ENCODE results near the gene C17orf100. TPM values are rescaled to one million over a fixed set of nuclear protein-coding genes. Genes with fewer than 3 reads are reported as not detected.

C17orf100 gene
- total and polyA plus RNA-seq, 2 of the 13 experiments (the other 11 are each of a cell fraction or from before 2014, with no cell fraction given): 3.6 to 8.7 TPM

GRCh38 chr17:6683081-6683684 is 31.6 kb downstream of the C17orf100 start (continued):
- TF ChIP-seq HDAC2 (CRISPR knock-in tag; IDR thresholded peaks at IDR 0.05) (peak; percentile 42; the same call in 1 of the 2 replicates), ZNF746 (CRISPR knock-in tag; IDR thresholded peaks at IDR 0.05) (no peak), SMAD3 (CRISPR knock-in tag; IDR thresholded peaks at IDR 0.05) (no peak), CENPT (CRISPR knock-in tag; IDR thresholded peaks at IDR 0.05; ENCODE audit: low read depth) (no peak), NFE2 (CRISPR knock-in tag; IDR thresholded peaks at IDR 0.05) (no peak), ATF7 (IDR thresholded peaks at IDR 0.05) (no peak), ATF7 (CRISPR knock-in tag; IDR thresholded peaks at IDR 0.05) (no peak), NONO (IDR thresholded peaks at IDR 0.05) (no peak), NONO (CRISPR knock-in tag; conservative IDR thresholded peaks at IDR 0.05) (no peak; the same call in 1 of the 2 replicates), NCOR1 (IDR thresholded peaks at IDR 0.05; ENCODE audit: borderline replicate concordance, low read length) (peak; percentile 48; the same call in 1 of the 2 replicates), ZNF883 (CRISPR knock-in tag; IDR thresholded peaks at IDR 0.05; ENCODE audit: not compliant biosample characterization) (no peak), NR2F2 (IDR thresholded peaks at IDR 0.05; ENCODE audit: borderline replicate concordance, low read depth) (peak; percentile 85), ETV5 (CRISPR knock-in tag; IDR thresholded peaks at IDR 0.05; ENCODE audit: borderline replicate concordance) (no peak), ZBTB7B (CRISPR knock-in tag; IDR thresholded peaks at IDR 0.05) (no peak), RFX5 (IDR thresholded peaks at IDR 0.05; ENCODE audit: low read depth, low read length) (no peak), KLF11 (CRISPR knock-in tag; IDR thresholded peaks at IDR 0.05) (no peak), ZFP36 (IDR thresholded peaks at IDR 0.05; ENCODE audit: borderline replicate concordance, low read depth, low read length, partially characterized antibody) (no peak), ARNT2 (CRISPR knock-in tag; IDR thresholded peaks at IDR 0.05; ENCODE audit: low read depth) (peak; percentile 55; the same call in 1 of the 2 replicates), ZNF749 (CRISPR knock-in tag; IDR thresholded peaks at IDR 0.05; ENCODE audit: borderline replicate concordance) (no peak), ZNF777 (CRISPR knock-in tag; IDR thresholded peaks at IDR 0.05) (no peak), GTF3A (CRISPR knock-in tag; conservative IDR thresholded peaks at IDR 0.05) (no peak), MTA3 (CRISPR knock-in tag; IDR thresholded peaks at IDR 0.05) (no peak), ZEB1 (IDR thresholded peaks at IDR 0.05; ENCODE audit: insufficient replicate concordance, low read depth) (no peak)
- TF ChIP-seq, protein P1, sequence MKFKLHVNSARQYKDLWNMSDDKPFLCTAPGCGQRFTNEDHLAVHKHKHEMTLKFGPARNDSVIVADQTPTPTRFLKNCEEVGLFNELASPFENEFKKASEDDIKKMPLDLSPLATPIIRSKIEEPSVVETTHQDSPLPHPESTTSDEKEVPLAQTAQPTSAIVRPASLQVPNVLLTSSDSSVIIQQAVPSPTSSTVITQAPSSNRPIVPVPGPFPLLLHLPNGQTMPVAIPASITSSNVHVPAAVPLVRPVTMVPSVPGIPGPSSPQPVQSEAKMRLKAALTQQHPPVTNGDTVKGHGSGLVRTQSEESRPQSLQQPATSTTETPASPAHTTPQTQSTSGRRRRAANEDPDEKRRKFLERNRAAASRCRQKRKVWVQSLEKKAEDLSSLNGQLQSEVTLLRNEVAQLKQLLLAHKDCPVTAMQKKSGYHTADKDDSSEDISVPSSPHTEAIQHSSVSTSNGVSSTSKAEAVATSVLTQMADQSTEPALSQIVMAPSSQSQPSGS (CRISPR knock-in tag; IDR thresholded peaks at IDR 0.05): peak; percentile 29; the same call in 1 of the 2 replicates
- TF ChIP-seq, protein P2, sequence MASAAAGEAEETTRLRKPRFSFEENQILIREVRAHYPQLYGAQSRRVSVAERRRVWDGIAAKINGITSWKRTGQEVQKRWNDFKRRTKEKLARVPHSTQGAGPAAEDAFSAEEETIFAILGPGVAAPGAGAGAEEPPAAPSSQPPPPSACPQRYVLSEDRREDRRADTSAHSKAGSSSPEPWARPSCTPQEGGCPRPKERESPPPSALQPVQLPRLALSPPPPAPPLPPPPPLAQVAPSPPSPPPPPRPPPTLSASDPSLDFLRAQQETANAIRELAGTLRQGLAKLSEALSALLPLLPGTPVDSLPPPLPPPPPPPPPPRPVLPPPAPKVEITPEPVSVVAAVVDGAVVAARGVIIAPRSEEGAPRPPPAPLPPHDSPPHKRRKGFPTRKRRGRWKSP (CRISPR knock-in tag; IDR thresholded peaks at IDR 0.05): no peak
- TF ChIP-seq, protein P3, sequence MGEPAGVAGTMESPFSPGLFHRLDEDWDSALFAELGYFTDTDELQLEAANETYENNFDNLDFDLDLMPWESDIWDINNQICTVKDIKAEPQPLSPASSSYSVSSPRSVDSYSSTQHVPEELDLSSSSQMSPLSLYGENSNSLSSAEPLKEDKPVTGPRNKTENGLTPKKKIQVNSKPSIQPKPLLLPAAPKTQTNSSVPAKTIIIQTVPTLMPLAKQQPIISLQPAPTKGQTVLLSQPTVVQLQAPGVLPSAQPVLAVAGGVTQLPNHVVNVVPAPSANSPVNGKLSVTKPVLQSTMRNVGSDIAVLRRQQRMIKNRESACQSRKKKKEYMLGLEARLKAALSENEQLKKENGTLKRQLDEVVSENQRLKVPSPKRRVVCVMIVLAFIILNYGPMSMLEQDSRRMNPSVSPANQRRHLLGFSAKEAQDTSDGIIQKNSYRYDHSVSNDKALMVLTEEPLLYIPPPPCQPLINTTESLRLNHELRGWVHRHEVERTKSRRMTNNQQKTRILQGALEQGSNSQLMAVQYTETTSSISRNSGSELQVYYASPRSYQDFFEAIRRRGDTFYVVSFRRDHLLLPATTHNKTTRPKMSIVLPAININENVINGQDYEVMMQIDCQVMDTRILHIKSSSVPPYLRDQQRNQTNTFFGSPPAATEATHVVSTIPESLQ (CRISPR knock-in tag; conservative IDR thresholded peaks at IDR 0.05): no peak
